HG02852 (cell line): ENCODE measurements around the gene OR1S2.
"Not testable (repeated sequence)": the region's sequence is repeated elsewhere in the genome, so short reads cannot be mapped to it uniquely, and the experiment has no call there.

Source experiments
- ATAC-seq: cut with Tn5 transposase; IDR thresholded peaks from one replicate; pipeline ENCODE4 v1.9.1; 2021; ENCODE audit warnings: mild to moderate bottlenecking, moderate library complexity; ENCODE audit not compliant: unreplicated experiment

OR1S2 gene, protein sequence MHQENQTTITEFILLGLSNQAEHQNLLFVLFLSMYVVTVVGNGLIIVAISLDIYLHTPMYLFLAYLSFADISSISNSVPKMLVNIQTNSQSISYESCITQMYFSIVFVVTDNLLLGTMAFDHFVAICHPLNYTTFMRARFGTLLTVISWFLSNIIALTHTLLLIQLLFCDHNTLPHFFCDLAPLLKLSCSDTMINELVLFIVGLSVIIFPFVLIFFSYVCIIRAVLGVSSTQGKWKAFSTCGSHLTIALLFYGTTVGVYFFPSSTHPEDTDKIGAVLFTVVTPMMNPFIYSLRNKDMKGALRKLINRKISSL

DNA sequence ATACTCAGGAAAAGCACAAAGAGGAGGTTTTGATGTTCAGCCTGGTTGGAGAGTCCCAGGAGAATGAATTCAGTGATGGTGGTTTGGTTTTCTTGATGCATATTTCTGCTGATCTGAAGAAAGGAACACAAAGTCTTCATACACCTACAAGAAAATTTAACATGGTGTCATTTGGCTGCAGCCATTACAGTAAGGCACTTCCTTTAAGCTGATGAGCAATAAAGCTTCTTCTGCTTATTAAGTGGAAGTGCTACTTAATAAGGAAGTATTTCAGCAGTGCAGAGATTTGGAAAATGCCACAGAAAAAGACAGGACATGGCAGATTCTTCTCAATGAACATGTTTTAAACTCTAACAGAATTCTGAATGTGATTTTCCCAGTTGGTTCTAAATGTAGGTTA lies at the start of gene OR1S2:
Gene OR1S2 (minus strand): TSS at position 101 of the 400 bp plus-strand sequence. CDS start 0 bp downstream, at position 101.
- no peak for ATAC-seq

DNA sequence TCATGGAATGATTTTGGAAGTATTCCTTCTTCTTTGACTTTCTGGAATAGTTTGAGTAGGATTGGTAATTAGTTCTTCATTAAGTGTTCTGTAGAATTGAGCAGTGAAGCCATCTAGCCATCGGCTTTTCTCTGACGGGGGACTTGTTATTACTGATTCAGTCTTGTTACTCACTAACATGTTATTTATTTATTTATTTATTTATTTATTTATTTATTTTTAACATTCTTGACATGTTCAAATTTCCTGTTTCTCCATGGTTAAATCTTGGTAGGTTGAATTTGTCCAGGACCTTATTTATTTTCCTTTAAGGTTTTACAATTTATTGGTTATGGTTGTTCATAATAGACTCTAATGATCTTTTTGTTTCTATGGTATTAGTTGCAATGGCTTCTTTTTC lies 40.0 kb upstream of the OR1S2 start:
- no peak for ATAC-seq

GRCh38 chr11:58227956-58228615 lies 24.1 kb upstream of the OR1S2 start:
- ATAC-seq, result no peak

DNA sequence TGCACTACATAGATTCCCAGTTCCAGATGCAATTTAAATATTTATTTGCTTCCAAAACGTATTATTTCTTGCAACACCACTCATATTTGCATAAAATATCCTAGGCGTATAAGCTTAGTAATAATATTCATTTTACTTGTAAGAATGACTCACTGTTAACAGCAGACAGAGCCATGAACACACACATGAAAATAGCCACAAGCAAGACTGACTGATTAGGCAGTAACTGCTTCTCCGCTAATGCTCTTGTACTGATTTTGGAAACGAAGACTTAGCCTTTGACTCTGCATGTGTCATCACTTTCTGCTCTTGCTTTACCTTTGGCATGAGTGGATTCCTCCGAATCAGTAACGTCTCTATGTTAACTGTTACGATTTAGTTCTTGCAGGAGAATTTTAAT lies 18.8 kb upstream of the OR1S2 start:
- ATAC-seq, result no peak

DNA sequence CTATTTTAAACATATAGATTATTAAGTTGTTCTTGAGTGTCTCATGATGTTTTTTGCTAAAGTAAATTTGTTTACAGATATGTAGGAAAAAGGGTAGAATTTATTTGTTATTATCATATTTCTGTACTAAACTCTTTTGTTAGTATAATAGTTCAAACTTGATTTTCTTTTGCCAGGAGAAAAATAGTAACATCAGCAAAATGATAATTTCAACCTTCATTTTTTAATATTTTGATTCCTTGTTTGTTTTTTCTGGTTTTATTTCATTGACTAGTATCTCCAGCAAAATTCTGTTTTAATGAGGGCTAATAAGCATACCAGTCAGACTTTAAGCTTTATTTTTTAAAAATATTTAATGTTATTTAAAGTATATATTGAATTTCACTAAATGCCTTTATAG lies 12.5 kb upstream of the OR1S2 start:
- no peak for ATAC-seq

DNA sequence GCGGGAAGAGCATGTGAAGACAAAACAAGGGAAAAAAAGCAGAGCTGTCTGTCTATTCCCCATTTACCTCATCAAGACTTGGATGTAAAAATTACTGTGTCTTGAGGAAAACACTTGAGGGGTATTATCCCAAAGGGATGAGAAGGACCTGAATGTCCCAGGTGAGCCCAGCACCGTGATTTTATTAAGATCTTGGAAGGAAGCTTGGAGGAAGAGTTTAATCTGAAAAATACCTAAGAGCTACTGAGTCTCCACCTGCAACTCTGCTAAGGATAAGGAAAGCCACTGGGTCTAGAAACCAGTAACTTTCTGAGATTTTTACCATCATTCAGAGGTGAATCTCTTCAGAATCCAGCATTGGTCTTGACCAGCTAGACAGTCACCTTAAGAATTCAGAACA lies 8.5 kb upstream of the OR1S2 start, which contains the start of gene OR1S1:
Gene OR1S1 (plus strand): TSS at position 301 of the 400 bp plus-strand sequence.
- not testable (repeated sequence) for ATAC-seq

GRCh38 chr11:58199271-58199670 lies 4.7 kb downstream of the OR1S2 start:
- no peak for ATAC-seq

GRCh38 chr11:58195939-58196338 lies 8.0 kb downstream of the OR1S2 start:
- no peak for ATAC-seq

- no peak for ATAC-seq
Observed at GRCh38 chr11:58193391-58193790, 10.6 kb downstream of the OR1S2 start.

DNA sequence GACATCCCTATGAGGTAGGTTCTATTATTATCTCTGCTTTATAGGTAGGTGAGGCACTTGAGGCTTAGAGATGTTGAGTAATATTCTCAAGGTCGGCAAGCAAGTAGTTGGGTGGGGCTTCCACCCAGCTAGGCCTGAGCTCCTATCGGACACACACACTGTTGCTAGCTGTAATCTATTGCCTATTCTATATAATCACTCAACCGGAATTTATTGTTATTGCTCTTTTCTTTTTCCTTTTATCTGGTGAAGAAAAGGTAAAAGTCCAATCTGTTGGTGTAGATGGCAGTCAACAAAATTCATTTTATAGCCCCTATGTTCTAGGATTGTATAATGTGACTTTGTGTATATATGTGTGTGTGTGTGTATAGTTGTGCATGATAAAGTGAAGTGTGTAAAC lies 11.7 kb downstream of the OR1S2 start:
- no peak for ATAC-seq

DNA sequence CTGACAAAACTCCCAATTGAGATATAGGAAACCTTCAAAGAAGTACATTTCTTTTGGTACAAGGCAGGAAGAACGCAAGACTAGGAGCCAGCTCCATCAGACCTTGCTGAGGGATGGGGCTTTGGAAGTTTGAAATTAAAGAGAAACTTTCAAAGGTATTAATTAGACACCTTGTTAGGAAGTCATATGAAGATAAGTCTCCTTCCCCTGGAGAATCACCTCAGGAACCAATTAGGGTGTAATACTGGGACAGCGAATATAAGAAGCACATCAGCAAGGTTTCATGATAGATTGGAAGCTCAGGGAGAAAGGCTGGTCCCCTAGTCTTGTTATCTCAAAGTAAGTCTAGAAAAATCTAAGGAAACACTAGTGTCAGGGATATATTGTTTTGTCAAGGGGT lies 15.2 kb downstream of the OR1S2 start, which contains the start of gene OR9Q2:
Gene OR9Q2 (plus strand): TSS at position 301 of the 400 bp plus-strand sequence. CDS start 1,421 bp downstream, outside the sequence.
- ATAC-seq, result no peak

DNA sequence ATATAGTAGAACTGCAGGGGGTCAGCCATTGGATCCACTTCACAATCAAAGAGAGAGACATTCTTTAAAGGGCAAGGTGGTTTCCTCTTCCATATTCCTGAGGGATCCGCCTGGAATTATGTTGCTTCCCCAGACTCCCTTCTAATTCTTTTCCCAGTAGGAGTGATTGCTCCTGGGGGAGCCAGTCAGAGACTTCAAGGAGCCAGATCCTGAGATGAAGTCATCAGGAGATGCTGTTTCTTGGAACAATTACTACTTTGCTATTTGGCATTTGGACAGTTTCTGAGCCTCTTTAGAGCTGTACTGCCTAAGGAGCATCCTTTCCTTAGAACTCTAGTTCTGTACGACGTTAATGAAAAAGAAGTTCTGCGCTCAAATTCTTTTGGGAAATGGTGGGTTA lies 17.0 kb downstream of the OR1S2 start:
- ATAC-seq, result no peak

GRCh38 chr11:58179648-58180047 lies 24.3 kb downstream of the OR1S2 start:
- ATAC-seq, result no peak

DNA sequence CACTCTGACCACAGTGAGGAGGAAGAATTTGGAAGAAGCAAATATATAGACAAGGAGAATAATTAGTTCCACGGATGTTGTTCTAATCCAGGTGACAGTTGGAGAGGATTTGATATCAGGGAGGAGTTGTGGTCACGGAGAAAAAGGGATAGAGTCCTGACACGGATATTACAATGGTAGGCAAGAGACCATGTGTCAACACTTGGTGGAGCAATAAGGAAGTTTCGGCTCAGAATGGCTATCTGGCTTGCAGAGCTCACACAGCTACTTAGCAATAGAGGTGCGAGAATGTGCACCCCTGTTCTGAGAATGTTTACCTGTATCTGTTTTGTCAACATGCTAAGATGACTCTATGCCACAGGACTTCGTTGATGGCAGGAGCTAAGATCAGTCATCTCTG lies 25.5 kb downstream of the OR1S2 start:
- ATAC-seq, result no peak

GRCh38 chr11:58177409-58178054 lies 26.4 kb downstream of the OR1S2 start:
- no peak for ATAC-seq

- ATAC-seq, result no peak
Observed at GRCh38 chr11:58165504-58166106, 38.3 kb downstream of the OR1S2 start.

GRCh38 chr11:58164990-58165389 lies 39.0 kb downstream of the OR1S2 start:
- no peak for ATAC-seq

DNA sequence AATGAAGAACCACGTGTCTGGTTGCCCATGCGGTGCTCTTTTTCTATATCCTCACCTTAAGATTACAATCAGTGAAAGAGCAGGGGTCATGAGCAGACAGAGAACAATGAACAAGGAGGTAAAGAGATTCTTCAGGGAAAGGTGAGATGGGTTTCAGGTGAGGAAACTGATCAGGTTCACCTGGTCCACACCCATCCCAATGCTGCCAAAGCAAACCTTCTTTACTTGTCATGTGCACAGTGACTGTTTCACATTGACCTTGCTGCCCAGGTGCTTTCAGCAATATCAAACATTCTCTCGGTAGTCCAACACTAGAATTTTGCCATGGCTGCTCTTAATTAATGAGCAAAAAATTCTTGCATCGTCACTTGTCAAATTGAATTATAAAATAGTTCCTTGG lies 39.6 kb downstream of the OR1S2 start:
- ATAC-seq, result no peak
